ENCODE results near the gene CACFD1.

Gene CACFD1

GRCh38 chr9:133502112-133502511 is 42.3 kb downstream of the CACFD1 start:
- no peak for ATAC-seq

DNA sequence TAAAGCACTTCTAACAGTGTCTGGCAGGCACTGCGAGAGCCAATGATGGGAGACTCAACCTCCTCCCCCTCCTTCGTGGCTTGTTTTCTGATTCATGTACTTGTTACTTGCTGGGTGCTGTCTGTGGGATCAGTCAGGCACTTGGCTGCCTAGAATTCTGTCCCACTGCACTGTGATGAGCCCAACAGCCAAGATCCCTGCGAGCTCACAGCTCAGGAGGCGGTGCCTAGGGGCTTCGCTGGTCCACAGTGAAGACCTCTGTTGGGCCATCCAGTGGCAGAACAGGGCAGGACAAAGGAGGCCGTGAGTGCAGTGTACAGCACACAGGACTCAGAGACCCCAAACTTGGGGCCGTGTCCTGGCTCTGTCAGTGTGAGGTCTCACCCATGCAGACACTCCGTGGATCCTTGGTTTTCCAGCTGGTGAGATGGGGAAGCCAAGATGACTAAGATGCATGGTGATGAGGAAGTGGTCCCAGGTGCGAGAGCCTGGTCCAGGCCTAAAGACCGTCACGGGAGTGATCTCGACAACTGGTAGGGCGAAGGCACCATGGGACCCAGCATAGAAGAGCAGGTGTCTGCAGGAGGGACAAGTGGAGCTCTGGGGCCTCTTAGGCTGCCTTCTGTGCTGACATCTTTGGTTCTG is 45.5 kb downstream of the CACFD1 start:
- no peak for ATAC-seq

DNA sequence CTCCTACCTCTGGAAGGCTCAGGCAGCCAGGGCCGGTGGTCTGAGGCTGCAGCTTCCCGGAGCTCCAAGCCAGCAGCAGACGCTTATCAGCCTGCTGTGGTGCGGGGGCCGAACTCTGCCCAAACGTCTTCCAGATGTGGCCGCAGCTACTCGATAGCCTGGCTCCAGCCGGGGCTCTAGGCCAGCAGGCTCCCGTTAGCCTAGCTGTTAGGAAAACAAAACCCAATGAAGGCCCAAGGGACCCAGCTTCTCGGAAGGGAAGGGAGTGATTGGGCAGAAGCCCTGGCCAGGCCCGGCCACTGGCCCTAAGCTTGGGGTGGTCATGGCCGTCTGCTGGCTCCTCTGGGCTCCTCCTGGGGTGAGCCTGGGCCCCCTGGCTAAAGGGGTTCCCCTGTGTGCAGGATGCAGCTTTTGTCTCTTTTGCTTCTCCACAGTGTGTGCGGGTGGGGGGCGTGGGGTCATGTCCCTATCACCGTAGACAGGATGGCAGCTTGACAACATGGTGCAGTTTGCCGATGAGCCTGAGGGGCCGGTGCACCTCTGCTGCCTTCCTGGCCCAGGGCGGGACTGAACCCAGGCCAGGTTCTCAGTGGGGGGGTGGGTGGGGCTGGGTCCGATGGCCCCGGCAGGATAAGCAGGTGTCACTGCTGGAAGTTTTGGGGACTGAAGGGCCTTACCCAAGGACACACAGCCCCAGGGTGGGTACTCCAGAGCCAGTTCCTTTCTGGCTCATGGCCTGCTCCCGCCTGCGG is 46.3 kb downstream of the CACFD1 start:
- ATAC-seq: no peak

GRCh38 chr9:133506653-133507038 is 46.9 kb downstream of the CACFD1 start:
- ATAC-seq: no peak

GRCh38 chr9:133507246-133507965 is 47.6 kb downstream of the CACFD1 start:
- no peak for ATAC-seq

- no peak for ATAC-seq
Measured at GRCh38 chr9:133508046-133508445, 48.3 kb downstream of the CACFD1 start.

GRCh38 chr9:133509179-133510083 is 49.7 kb downstream of the CACFD1 start:
- peak in 1 of 2 donors; percentile 51 for ATAC-seq

- ATAC-seq: no peak
Measured at GRCh38 chr9:133510926-133511505, 51.2 kb downstream of the CACFD1 start.

DNA sequence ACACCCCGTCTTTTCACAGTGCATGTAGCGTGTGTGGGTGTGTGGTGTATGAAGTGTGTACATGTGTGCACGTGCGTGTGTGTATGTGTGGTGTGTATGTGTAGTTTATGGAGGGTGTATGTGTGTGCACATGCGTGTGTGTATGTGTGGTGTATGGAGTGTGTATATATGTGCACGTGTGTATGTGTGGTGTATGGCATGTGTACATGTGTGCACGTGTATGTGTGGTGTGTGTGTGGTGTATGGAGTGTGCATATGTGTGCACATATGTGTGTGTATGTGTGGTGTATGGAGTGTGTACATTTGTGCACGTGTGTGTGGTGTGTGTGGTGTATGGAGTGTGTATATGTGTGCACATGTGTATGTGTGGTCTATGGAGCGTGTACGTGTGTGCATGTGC is 51.8 kb downstream of the CACFD1 start:
- no peak for ATAC-seq

GRCh38 chr9:133512253-133513213 is 52.8 kb downstream of the CACFD1 start:
- ATAC-seq: no peak

DNA sequence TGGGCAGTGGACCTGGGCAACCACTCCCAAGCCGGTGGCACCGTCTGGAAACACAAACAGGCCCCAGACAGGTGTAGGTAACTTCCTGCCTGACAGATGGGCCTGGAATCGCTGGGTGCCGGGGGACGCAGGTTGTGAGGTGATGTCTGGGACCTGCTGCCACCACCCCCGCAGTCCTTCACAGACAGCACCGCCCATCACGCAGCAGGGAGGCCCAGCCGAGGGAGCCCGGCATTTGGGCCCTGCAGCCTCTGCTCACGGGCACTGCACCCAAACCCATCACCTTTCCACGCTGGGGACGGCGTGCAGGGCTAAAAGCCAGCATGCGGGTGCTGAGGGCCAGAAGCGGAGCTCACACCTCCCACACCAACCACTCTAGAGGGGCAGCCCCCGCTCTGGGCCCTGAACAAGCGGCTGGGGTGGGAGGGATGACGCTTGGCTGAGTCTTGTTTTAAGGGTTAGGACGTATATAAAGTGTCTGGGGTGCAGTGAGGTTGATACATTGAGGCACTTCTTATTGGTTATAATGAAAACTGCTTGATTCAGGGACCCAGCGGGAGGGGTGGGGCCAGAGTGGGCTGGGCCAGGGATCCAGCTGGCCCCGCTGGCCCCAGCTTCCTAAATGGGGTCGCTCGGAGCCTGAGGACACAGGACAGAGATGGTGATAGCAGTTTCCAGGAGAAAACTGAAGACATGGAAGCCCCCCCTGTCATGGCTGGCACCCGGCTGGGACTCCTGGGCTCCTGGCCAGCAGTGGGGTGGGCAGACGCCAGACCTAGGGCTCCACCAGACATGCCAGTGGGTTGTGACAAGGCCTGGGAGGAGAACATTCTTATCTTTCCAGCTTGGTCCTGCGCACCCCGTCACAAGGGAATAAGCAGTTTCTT is 53.7 kb downstream of the CACFD1 start:
- no peak for ATAC-seq

- ATAC-seq: no peak
Measured at GRCh38 chr9:133514460-133515239, 54.9 kb downstream of the CACFD1 start.

GRCh38 chr9:133515240-133515610 is 55.4 kb downstream of the CACFD1 start:
- no peak for ATAC-seq

GRCh38 chr9:133515615-133516255 is 56.0 kb downstream of the CACFD1 start:
- ATAC-seq: no peak

GRCh38 chr9:133516256-133516960 is 56.6 kb downstream of the CACFD1 start:
- ATAC-seq: no peak

DNA sequence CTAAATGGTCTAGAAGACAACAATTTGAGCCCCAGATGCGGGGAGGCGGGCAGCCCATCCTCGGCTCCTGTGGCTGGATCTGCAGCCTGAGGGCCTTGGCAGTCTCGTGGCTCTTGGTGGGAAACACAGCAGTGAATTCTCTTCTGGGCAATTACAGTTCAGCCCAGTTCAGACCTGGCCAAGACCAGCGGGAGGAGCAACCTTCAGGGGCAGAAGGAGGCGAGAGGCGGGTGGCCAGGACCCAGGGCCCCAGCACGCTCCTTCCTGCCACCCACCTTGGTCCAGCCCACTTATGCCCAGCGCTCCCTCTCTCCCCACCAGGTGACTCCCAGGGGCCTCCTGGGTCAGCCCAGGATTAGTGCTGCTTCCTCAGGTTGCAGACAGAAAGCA is 57.2 kb downstream of the CACFD1 start:
- no peak for ATAC-seq

- no peak for ATAC-seq
Measured at GRCh38 chr9:133517711-133518110, 57.9 kb downstream of the CACFD1 start.

DNA sequence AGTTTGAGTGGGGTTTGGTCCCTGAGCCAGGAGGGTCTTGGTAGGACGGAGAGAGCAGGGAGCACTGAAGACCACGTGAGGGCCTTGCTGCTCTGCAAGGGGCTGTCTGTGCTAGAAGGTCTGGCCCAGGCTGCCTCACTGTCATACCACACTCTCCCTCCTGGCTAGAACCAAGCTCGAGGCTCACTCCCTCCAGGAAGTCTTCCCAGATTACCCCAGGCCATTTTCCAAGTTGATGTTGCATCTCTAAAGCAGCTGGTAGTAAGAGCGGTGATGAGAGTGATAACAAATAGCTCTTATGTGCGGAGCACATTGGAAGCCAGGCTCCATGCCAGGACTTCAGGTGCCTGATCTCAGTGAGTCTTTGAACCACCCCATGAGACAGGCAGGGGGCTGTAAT is 58.4 kb downstream of the CACFD1 start:
- ATAC-seq: no peak

All from activated CD4-positive, CD25-positive, alpha-beta regulatory T cell treated with anti-CD3 and anti-CD28 coated beads, Interleukin-2, amount 50 U/mL, for 24 hours (primary cell).